Vagina (tissue), 2 donors: ENCODE measurements around the gene DPP3. TPM values are rescaled to one million over a fixed set of nuclear protein-coding genes. Genes with fewer than 3 reads are reported as not detected.

ENCODE experiments used
- DNase-seq, 2 donors: peaks; one replicate each; pipeline ENCODE4 v3.0.0-alpha.2; 2017; ENCODE audit errors: extremely low spot score in 2 of 2
- H3K27ac ChIP-seq: fragments of 200-600 bp; sonication (generic); one replicate; pipeline ENCODE4 v1.5.1; 2019
- H3K27me3 ChIP-seq: fragments of 200-600 bp; sonication (generic); one replicate; pipeline ENCODE4 v1.5.1; 2019
- H3K36me3 ChIP-seq, 2 donors: fragments of 200-600 bp; sonication (generic); one replicate each; pipeline ENCODE4 v1.5.1; 2017 to 2019
- H3K4me1 ChIP-seq: fragments of 200-600 bp; sonication (generic); one replicate; pipeline ENCODE4 v1.5.1; 2019
- H3K4me3 ChIP-seq, 2 donors: fragments of 200-600 bp; sonication (generic); 1 replicate in 1 of 2; 2 replicates in 1 of 2; pipeline ENCODE4 v1.5.1; 2016 to 2019
- H3K9me3 ChIP-seq: fragments of 200-600 bp; sonication (generic); one replicate; pipeline ENCODE4 v1.5.1; 2019
- CTCF ChIP-seq, 3 experiments: fragments of 450-650 bp in 2 of 3; fragments of 200-600 bp in 1 of 3; sonication (generic) in 1 of 3; IDR thresholded peaks; one replicate each; pipeline ENCODE4 v1.5.1; 2017 to 2019; ENCODE audit warnings: antibody characterized with exemption in 3 of 3, mild to moderate bottlenecking in 2 of 3, moderate library complexity in 2 of 3
- POLR2A ChIP-seq, 2 donors: fragments of 450-650 bp; IDR thresholded peaks; one replicate each; pipeline ENCODE4 v1.6.1; 2017; ENCODE audit warnings: antibody characterized with exemption in 2 of 2, mild to moderate bottlenecking in 2 of 2, moderate library complexity in 2 of 2
- POLR2AphosphoS5 ChIP-seq, 2 donors: sonication (generic); formaldehyde crosslinking; IDR thresholded peaks; one replicate each; pipeline ENCODE4 v1.9.0; 2017; ENCODE audit warnings: antibody characterized with exemption in 2 of 2, mild to moderate bottlenecking in 2 of 2, low read depth in 1 of 2; ENCODE audit not compliant: insufficient read depth in 1 of 2
- intact Hi-C: fragments of 100-400 bp; cut with DNase I; formaldehyde crosslinking; loops from one replicate; pipeline ENCODE4 v1.15.1; 2023
- total RNA-seq: library from RNA; depleted of rRNA; stranded (reverse); fragments of >200 nt; gene quantifications from one replicate; pipeline ENCODE4 v1.2.3, GENCODE V29; 2016

DPP3 gene
- total RNA-seq, 1 donor from 2014 or later: 10.8 TPM

- Histone ChIP-seq H3K36me3 (peaks cover 0 to 9% of the 10 kb centered on the region in 2 donors), H3K9me3 (no peaks in the 10 kb centered on the region), H3K27me3 (no peaks in the 10 kb centered on the region), H3K4me3 (no peak overlapping the region), H3K27ac (no peak overlapping the region), H3K4me1 (peaks cover 26% of the 10 kb centered on the region)
- DNase-seq: no peak
- intact Hi-C loops: no loop called here
- no peak for TF ChIP-seq CTCF (IDR thresholded peaks at IDR 0.05)
Observed at GRCh38 chr11:66477263-66478201, 2.7 kb upstream of the DPP3 start.

- H3K27ac ChIP-seq: peak overlapping the region; percentile 82
- DNase-seq: no peak
- TF ChIP-seq POLR2A (IDR thresholded peaks at IDR 0.05): no peak
- no peak for TF ChIP-seq POLR2AphosphoS5 (IDR thresholded peaks at IDR 0.05; ENCODE audit: insufficient read depth in 1 of 2, low read depth in 1 of 2)
- peak; percentile 46 to 52 (median 47) for TF ChIP-seq CTCF (IDR thresholded peaks at IDR 0.05)
- intact Hi-C loops: no loop called here
- no peaks in the 10 kb centered on the region for H3K9me3 ChIP-seq
- H3K4me1 ChIP-seq: peaks cover 26% of the 10 kb centered on the region
- no peaks in the 10 kb centered on the region for H3K36me3 ChIP-seq
- H3K27me3 ChIP-seq: no peaks in the 10 kb centered on the region
- H3K4me3 ChIP-seq: peak overlapping the region; percentile 74 to 77
Observed at GRCh38 chr11:66478729-66479393, 1.4 kb upstream of the DPP3 start.

- TF ChIP-seq CTCF (IDR thresholded peaks at IDR 0.05) (no peak), POLR2AphosphoS5 (IDR thresholded peaks at IDR 0.05; ENCODE audit: insufficient read depth in 1 of 2, low read depth in 1 of 2) (no peak), POLR2A (IDR thresholded peaks at IDR 0.05) (no peak)
- intact Hi-C loops: no loop called here
- DNase-seq: peak in 1 of 2 donors; percentile 94
Observed at GRCh38 chr11:66479394-66480116, 679 bp upstream of the DPP3 start.

GRCh38 chr11:66484806-66485380 lies 4.7 kb downstream of the DPP3 start:
- no peak overlapping the region for H3K27ac ChIP-seq
- intact Hi-C loops: no loop called here
- H3K4me3 ChIP-seq: no peak overlapping the region
- peaks cover 0 to 9% of the 10 kb centered on the region in 2 donors for H3K36me3 ChIP-seq
- H3K27me3 ChIP-seq: no peaks in the 10 kb centered on the region
- no peak for DNase-seq
- TF ChIP-seq CTCF (IDR thresholded peaks at IDR 0.05) (no peak), POLR2AphosphoS5 (IDR thresholded peaks at IDR 0.05; ENCODE audit: insufficient read depth in 1 of 2, low read depth in 1 of 2) (no peak), POLR2A (IDR thresholded peaks at IDR 0.05) (no peak)
- H3K9me3 ChIP-seq: no peaks in the 10 kb centered on the region
- peaks cover 9% of the 10 kb centered on the region for H3K4me1 ChIP-seq

More at GRCh38 chr11:66479394-66480116, 679 bp upstream of the DPP3 start:
- Histone ChIP-seq H3K4me3 (peak overlapping the region; percentile 74 to 77), H3K36me3 (no peaks in the 10 kb centered on the region), H3K9me3 (no peaks in the 10 kb centered on the region), H3K27me3 (no peaks in the 10 kb centered on the region), H3K4me1 (peaks cover 26% of the 10 kb centered on the region), H3K27ac (peak overlapping the region; percentile 82)
